OCI-LY7 (cell line): ENCODE measurements around the gene UBE3B.

ENCODE experiments used
- EZH2phosphoT487 ChIP-seq: fragments of 200-600 bp; sonication (generic); IDR thresholded peaks from 2 replicates; pipeline ENCODE4 v1.6.1; 2018; ENCODE audit warnings: low read depth, borderline replicate concordance, mild to moderate bottlenecking, mixed run types, antibody characterized with exemption, low read length, moderate library complexity, mixed read lengths
- TF ChIP-seq, protein P1 (sequence below): fragments of 200-600 bp; sonication (generic); conservative IDR thresholded peaks from 2 replicates; pipeline ENCODE4 v1.5.1; 2014; ENCODE audit warnings: mild to moderate bottlenecking, antibody characterized with exemption, low read length, moderate library complexity, mixed read lengths

DNA sequence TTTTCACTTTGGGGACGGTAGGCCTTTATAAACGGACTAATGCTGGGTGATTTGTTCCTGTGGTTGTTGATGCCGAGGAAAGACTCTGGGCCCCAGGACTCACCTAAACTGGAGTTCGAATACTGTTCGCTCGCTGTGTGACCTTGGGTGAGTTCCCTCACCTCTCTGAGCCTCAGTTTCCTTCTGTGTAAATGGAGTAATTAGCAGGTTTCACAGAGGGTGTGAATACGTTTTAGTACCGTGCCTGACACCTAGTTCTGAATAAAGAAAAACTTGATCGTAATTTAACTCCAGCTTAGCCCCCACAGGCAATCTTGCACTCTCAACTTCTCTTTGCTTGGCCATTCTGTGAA is 505 bp downstream of the UBE3B start:
- TF ChIP-seq, protein P1, sequence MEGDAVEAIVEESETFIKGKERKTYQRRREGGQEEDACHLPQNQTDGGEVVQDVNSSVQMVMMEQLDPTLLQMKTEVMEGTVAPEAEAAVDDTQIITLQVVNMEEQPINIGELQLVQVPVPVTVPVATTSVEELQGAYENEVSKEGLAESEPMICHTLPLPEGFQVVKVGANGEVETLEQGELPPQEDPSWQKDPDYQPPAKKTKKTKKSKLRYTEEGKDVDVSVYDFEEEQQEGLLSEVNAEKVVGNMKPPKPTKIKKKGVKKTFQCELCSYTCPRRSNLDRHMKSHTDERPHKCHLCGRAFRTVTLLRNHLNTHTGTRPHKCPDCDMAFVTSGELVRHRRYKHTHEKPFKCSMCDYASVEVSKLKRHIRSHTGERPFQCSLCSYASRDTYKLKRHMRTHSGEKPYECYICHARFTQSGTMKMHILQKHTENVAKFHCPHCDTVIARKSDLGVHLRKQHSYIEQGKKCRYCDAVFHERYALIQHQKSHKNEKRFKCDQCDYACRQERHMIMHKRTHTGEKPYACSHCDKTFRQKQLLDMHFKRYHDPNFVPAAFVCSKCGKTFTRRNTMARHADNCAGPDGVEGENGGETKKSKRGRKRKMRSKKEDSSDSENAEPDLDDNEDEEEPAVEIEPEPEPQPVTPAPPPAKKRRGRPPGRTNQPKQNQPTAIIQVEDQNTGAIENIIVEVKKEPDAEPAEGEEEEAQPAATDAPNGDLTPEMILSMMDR = no peak
- no peak for TF ChIP-seq EZH2phosphoT487
